CD4-positive, alpha-beta T cell treated with Interleukin-6 for 4 hours (primary cell): ENCODE results near the gene TTC7B.

Experiments
- DNase-seq: peaks from one replicate; pipeline ENCODE4 v3.0.0-alpha.2; 2020; ENCODE audit warnings: mixed read lengths

TTC7B gene

GRCh38 chr14:90499121-90499520, 317.1 kb downstream of the TTC7B start:
- no peak for DNase-seq

GRCh38 chr14:90498198-90498597, 318.0 kb downstream of the TTC7B start:
- no peak for DNase-seq

- no peak for DNase-seq
Observed at GRCh38 chr14:90496379-90496778, 319.9 kb downstream of the TTC7B start.

GRCh38 chr14:90495357-90496276, 320.6 kb downstream of the TTC7B start:
- DNase-seq = peak; percentile 41

GRCh38 chr14:90491911-90492531, 324.2 kb downstream of the TTC7B start:
- DNase-seq = no peak

GRCh38 chr14:90491221-90491885, 324.9 kb downstream of the TTC7B start:
- DNase-seq = no peak

GRCh38 chr14:90490720-90491050, 325.5 kb downstream of the TTC7B start:
- DNase-seq = no peak

- DNase-seq = no peak
Observed at GRCh38 chr14:90489916-90490719, 326.1 kb downstream of the TTC7B start.

- no peak for DNase-seq
Observed at GRCh38 chr14:90489306-90489705, 326.9 kb downstream of the TTC7B start.

GRCh38 chr14:90488256-90488655, 328.0 kb downstream of the TTC7B start:
- no peak for DNase-seq

GRCh38 chr14:90487462-90487861, 328.8 kb downstream of the TTC7B start:
- DNase-seq = no peak

GRCh38 chr14:90487031-90487430, 329.2 kb downstream of the TTC7B start:
- no peak for DNase-seq

GRCh38 chr14:90484291-90484690, 331.9 kb downstream of the TTC7B start:
- no peak for DNase-seq

GRCh38 chr14:90483571-90483974, 332.7 kb downstream of the TTC7B start:
- peak; percentile 69 for DNase-seq

- no peak for DNase-seq
Observed at GRCh38 chr14:90483117-90483516, 333.1 kb downstream of the TTC7B start.

GRCh38 chr14:90475298-90475697, 340.9 kb downstream of the TTC7B start:
- no peak for DNase-seq
